ENCODE measurements around the gene PTGER4. TPM values are rescaled to one million over a fixed set of nuclear protein-coding genes. Genes with fewer than 3 reads are reported as not detected.
A peak's percentile ranks its signal among the peaks of the same experiment; 100 is the strongest.

Gene PTGER4
- total RNA-seq, 1 donor from 2014 or later, result 73.3 TPM

DNA sequence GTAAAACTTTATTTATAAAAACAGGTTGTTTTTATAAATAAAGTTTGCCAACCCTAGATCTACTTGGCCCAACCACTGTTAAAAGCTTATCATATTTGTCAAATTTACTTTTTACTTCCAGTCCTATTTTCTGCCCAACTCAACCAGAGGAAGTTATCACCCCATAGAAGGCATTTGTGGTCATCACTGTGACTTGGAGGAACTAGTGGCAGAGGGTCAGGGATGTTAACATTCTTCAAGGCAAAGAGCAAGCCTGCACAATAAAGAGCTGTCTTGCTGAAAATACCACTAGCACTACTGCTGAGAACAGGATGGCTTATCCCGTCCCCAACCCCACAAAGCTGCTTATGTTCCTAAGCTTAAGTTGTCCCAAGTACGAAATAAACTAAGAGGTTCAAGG is 53.7 kb downstream of the PTGER4 start:
- intact Hi-C loops (cut with micrococcal nuclease), result no loop called here
- H3K27ac Mint-ChIP-seq, result no peak overlapping the region
- POLR2A ChIA-PET, result no interaction called here
- CTCF ChIA-PET, result interaction anchor here (1.6 to 4.5 kb wide), 4 partner anchors 44 to 1155 kb away, joined by 6 to 32 read pairs (median 22); no protein-coding TSS in a partner anchor
- H3K36me3 Mint-ChIP-seq (ENCODE audit: low read depth), result peaks cover 16% of the 10 kb centered on the region
- ATAC-seq (ENCODE audit: low read depth), result no peak
- no peak overlapping the region for H3K4me3 Mint-ChIP-seq
- TF ChIP-seq, protein P1, sequence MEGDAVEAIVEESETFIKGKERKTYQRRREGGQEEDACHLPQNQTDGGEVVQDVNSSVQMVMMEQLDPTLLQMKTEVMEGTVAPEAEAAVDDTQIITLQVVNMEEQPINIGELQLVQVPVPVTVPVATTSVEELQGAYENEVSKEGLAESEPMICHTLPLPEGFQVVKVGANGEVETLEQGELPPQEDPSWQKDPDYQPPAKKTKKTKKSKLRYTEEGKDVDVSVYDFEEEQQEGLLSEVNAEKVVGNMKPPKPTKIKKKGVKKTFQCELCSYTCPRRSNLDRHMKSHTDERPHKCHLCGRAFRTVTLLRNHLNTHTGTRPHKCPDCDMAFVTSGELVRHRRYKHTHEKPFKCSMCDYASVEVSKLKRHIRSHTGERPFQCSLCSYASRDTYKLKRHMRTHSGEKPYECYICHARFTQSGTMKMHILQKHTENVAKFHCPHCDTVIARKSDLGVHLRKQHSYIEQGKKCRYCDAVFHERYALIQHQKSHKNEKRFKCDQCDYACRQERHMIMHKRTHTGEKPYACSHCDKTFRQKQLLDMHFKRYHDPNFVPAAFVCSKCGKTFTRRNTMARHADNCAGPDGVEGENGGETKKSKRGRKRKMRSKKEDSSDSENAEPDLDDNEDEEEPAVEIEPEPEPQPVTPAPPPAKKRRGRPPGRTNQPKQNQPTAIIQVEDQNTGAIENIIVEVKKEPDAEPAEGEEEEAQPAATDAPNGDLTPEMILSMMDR (IDR thresholded peaks at IDR 0.05), result no peak
- H3K27me3 Mint-ChIP-seq, result no peaks in the 10 kb centered on the region
- no peaks in the 10 kb centered on the region for H3K9me3 Mint-ChIP-seq
- no peak for DNase-seq
- no peaks in the 10 kb centered on the region for H3K4me1 Mint-ChIP-seq

DNA sequence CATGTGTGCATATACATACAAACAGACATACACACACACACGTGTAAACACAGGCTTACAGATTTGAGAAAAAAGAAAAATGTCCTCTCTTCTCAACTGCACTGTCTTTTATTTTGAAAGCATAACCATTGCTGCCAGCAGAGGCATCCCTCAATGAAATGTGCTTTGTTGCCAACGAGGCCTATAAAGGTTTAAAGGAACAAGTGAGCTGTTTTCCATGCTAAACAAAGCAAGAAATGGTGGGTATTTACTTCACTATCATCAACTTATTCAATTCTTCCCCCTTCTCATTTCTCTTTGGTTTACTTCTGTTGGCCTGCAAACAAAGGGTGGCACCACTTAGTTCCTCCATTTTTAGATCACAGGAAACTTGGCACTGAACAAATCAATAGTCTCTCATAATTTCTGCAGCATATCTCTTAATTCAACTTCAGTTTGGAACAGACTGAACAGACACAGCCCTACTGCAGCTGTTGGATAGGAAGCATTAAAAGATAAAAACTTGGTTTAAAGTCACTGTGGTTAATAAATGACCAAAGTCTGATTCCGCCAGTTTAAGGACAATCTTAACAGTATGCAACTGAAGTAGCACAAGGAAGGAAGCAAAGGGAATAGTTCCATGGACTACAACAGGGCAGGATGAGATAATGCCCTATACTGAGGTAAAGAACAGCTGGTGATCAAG is 54.3 kb downstream of the PTGER4 start:
- peaks cover 15% of the 10 kb centered on the region for H3K36me3 Mint-ChIP-seq (ENCODE audit: low read depth)

GRCh38 chr5:40734986-40735385 is 55.3 kb downstream of the PTGER4 start:
- H3K4me3 Mint-ChIP-seq, result no peak overlapping the region
- CTCF ChIA-PET, result interaction anchor here (0.8 to 4.5 kb wide), 9 partner anchors 45 to 1517 kb away, joined by 3 to 32 read pairs (median 5); no protein-coding TSS in a partner anchor
- no peaks in the 10 kb centered on the region for H3K4me1 Mint-ChIP-seq
- H3K27me3 Mint-ChIP-seq, result no peaks in the 10 kb centered on the region
- DNase-seq (no peak), ATAC-seq (ENCODE audit: low read depth) (no peak)
- POLR2A ChIA-PET, result no interaction called here
- peaks cover 21% of the 10 kb centered on the region for H3K36me3 Mint-ChIP-seq (ENCODE audit: low read depth)
- no peaks in the 10 kb centered on the region for H3K9me3 Mint-ChIP-seq
- H3K27ac Mint-ChIP-seq, result no peak overlapping the region
- TF ChIP-seq, protein P1 (IDR thresholded peaks at IDR 0.05), result no peak
- intact Hi-C loops (cut with micrococcal nuclease), result no loop called here

More for the DNA sequence above, 54.3 kb downstream of the PTGER4 start:
- ATAC-seq (ENCODE audit: low read depth), result no peak
- H3K9me3 Mint-ChIP-seq, result no peaks in the 10 kb centered on the region
- ChIA-PET CTCF (interaction anchor here (1.0 to 4.5 kb wide), 7 partner anchors 44 to 1516 kb away, joined by 3 to 32 read pairs (median 6); no protein-coding TSS in a partner anchor), POLR2A (no interaction called here)
- no peak overlapping the region for H3K27ac Mint-ChIP-seq
- no peaks in the 10 kb centered on the region for H3K27me3 Mint-ChIP-seq
- H3K4me3 Mint-ChIP-seq, result no peak overlapping the region
- DNase-seq, result no peak
- TF ChIP-seq, protein P1 (IDR thresholded peaks at IDR 0.05), result no peak
- H3K4me1 Mint-ChIP-seq, result no peaks in the 10 kb centered on the region
- intact Hi-C loops (cut with micrococcal nuclease), result no loop called here

GRCh38 chr5:40735609-40736008 is 55.9 kb downstream of the PTGER4 start:
- H3K4me1 Mint-ChIP-seq, result no peaks in the 10 kb centered on the region
- H3K9me3 Mint-ChIP-seq, result no peaks in the 10 kb centered on the region
- ChIA-PET CTCF (interaction anchor here (0.8 to 4.5 kb wide), 6 partner anchors 10 to 1026 kb away, joined by 3 to 32 read pairs (median 3); no protein-coding TSS in a partner anchor), POLR2A (no interaction called here)
- DNase-seq (no peak), ATAC-seq (ENCODE audit: low read depth) (no peak)
- H3K27me3 Mint-ChIP-seq, result no peaks in the 10 kb centered on the region
- TF ChIP-seq, protein P1 (IDR thresholded peaks at IDR 0.05), result no peak
- H3K27ac Mint-ChIP-seq, result no peak overlapping the region
- H3K36me3 Mint-ChIP-seq (ENCODE audit: low read depth), result peaks cover 22% of the 10 kb centered on the region
- intact Hi-C loops (cut with micrococcal nuclease), result loop anchor here (1.0 to 2.0 kb wide), 8 partner anchors 47 to 1156 kb away; no protein-coding TSS in a partner anchor
- no peak overlapping the region for H3K4me3 Mint-ChIP-seq

DNA sequence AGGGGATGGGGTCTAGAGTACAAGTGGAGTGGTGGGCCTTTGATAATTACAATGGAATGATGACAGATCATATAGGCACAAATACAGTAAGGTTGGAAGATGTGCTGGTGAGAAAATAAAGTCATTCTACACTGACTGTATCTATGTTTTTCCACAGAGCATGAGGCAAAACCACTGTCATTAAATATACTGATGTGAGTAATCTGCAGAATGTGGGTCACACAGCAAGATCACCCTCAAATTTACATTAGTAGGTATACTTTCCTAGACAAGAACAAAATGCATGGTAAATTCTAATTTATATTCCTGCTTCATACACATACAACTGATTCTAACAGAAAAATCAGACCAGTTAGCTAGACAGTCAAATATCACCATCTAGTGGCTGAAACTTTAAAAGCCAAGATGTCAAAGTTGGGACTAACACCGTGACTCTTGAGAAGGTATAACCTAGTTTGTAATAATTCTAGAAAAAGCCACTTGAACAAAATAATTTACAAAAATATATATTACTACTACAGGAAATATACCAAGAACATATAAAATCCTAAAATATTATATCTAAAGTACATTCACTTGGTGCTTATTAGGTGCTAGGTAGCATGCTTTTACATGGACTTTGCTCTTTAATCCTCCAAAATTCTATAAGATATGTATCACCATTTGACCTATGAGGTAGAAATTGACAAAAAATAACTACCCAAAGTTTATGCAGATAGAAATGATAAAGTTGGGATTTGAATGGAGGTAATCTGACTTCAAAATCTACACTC is 56.6 kb downstream of the PTGER4 start:
- peak; percentile 42 for ATAC-seq (ENCODE audit: low read depth)
- ChIA-PET CTCF (interaction anchor here (0.8 to 4.5 kb wide), 6 partner anchors 11 to 1138 kb away, joined by 3 to 32 read pairs (median 4); no protein-coding TSS in a partner anchor), POLR2A (no interaction called here)
- TF ChIP-seq, protein P1 (IDR thresholded peaks at IDR 0.05), result no peak
- DNase-seq, result no peak
- Mint-ChIP-seq H3K27ac (no peak overlapping the region), H3K4me1 (no peaks in the 10 kb centered on the region), H3K9me3 (peaks cover 2% of the 10 kb centered on the region), H3K4me3 (no peak overlapping the region), H3K36me3 (ENCODE audit: low read depth) (peaks cover 28% of the 10 kb centered on the region), H3K27me3 (no peaks in the 10 kb centered on the region)
- intact Hi-C loops (cut with micrococcal nuclease), result loop anchor here (1.0 to 2.0 kb wide), 8 partner anchors 48 to 1157 kb away; no protein-coding TSS in a partner anchor

Data from activated B cell treated with CpG ODN at 0.5 μM for 24 hours (primary cell).